GM23338 (cell line): ENCODE measurements around the gene CDK3. TPM values are rescaled to one million over a fixed set of nuclear protein-coding genes. Genes with fewer than 3 reads are reported as not detected.
A peak's percentile ranks its signal among the peaks of the same experiment; 100 is the strongest.

Experiments used
- ATAC-seq: fragments of 200-7000 bp; cut with Tn5 transposase; 3 replicates; pipeline ENCODE4 v1.9.1; 2020
- DNase-seq: peaks from one replicate; pipeline ENCODE4 v3.0.0-alpha.2; 2015; ENCODE audit warnings: low spot score
- H2AFZ ChIP-seq: fragments of 200-600 bp; sonication (generic); 2 replicates; pipeline ENCODE4 v1.8.0; 2016; ENCODE audit warnings: antibody characterized with exemption, mild to moderate bottlenecking, moderate library complexity
- H3F3A ChIP-seq: fragments of 200-600 bp; sonication (generic); replicated peaks from 2 replicates; pipeline ENCODE4 v1.8.0; 2017; ENCODE audit warnings: antibody characterized with exemption, mixed run types, low read depth
- H3K27ac ChIP-seq: fragments of 200-600 bp; sonication (generic); 2 replicates; pipeline ENCODE4 v1.6.1; 2016; ENCODE audit warnings: low read depth
- H3K27me3 ChIP-seq: fragments of 200-600 bp; sonication (generic); 2 replicates; pipeline ENCODE4 v1.8.0; 2016; ENCODE audit warnings: mild to moderate bottlenecking, mixed run types, moderate library complexity; ENCODE audit not compliant: insufficient read depth
- H3K36me3 ChIP-seq: fragments of 200-600 bp; sonication (generic); 2 replicates; pipeline ENCODE4 v1.8.0; 2016; ENCODE audit warnings: mild to moderate bottlenecking; ENCODE audit not compliant: insufficient read depth
- H3K4me1 ChIP-seq: fragments of 200-600 bp; sonication (generic); 2 replicates; pipeline ENCODE4 v1.8.0; 2016; ENCODE audit warnings: mild to moderate bottlenecking, moderate library complexity; ENCODE audit not compliant: insufficient read depth
- H3K4me2 ChIP-seq: fragments of 200-600 bp; sonication (generic); 2 replicates; pipeline ENCODE4 v1.7.1; 2017; ENCODE audit warnings: mixed run types
- H3K4me3 ChIP-seq: fragments of 200-600 bp; sonication (generic); 2 replicates; pipeline ENCODE4 v1.6.1; 2016; ENCODE audit warnings: mixed run types
- H3K79me2 ChIP-seq: fragments of 200-600 bp; sonication (generic); replicated peaks from 2 replicates; pipeline ENCODE4 v1.8.0; 2017; ENCODE audit warnings: mild to moderate bottlenecking; ENCODE audit not compliant: insufficient read depth
- H3K9me2 ChIP-seq: fragments of 200-600 bp; sonication (generic); 2 replicates; pipeline ENCODE4 v1.8.0; 2017; ENCODE audit not compliant: insufficient read depth
- H4K20me1 ChIP-seq: fragments of 200-600 bp; sonication (generic); replicated peaks from 2 replicates; pipeline ENCODE4 v1.8.0; 2017; ENCODE audit warnings: mild to moderate bottlenecking; ENCODE audit not compliant: insufficient read depth
- H3K27ac Mint-ChIP-seq: 2 replicates; pipeline ENCODE4 v1.8.0; 2020; ENCODE audit warnings: inconsistent platforms, mild to moderate bottlenecking, moderate library complexity, mixed read lengths
- H3K27me3 Mint-ChIP-seq: 3 replicates; pipeline ENCODE4 v1.8.0; 2022; ENCODE audit warnings: low read depth, mild to moderate bottlenecking, moderate library complexity, mixed read lengths, inconsistent platforms; ENCODE audit not compliant: insufficient read depth, poor library complexity
- H3K36me3 Mint-ChIP-seq: 3 replicates; pipeline ENCODE4 v1.8.0; 2021; ENCODE audit warnings: low read depth, mild to moderate bottlenecking, inconsistent platforms, moderate library complexity, mixed read lengths
- H3K4me1 Mint-ChIP-seq: 3 replicates; pipeline ENCODE4 v1.8.0; 2020; ENCODE audit warnings: mild to moderate bottlenecking, inconsistent platforms, mixed read lengths
- H3K4me3 Mint-ChIP-seq: 3 replicates; pipeline ENCODE4 v1.8.0; 2021; ENCODE audit warnings: moderate library complexity, mild to moderate bottlenecking, inconsistent platforms, mixed read lengths
- H3K9me3 Mint-ChIP-seq: 3 replicates; pipeline ENCODE4 v1.8.0; 2020; ENCODE audit warnings: moderate library complexity, mild to moderate bottlenecking, inconsistent platforms, mixed read lengths
- ETS1 ChIP-seq: IDR thresholded peaks from 2 replicates; pipeline ENCODE4 v1.6.1; 2016; ENCODE audit warnings: antibody characterized with exemption
- polyA plus RNA-seq: library from polyadenylated mRNA; unstranded; fragments of >200 nt; fragmentation: Nextera tagmentation; extraction: Ambion mirVana; gene quantifications from 2 replicates; pipeline ENCODE4 v1.2.1, GENCODE V29; 2016
- total RNA-seq: library from RNA; depleted of rRNA; stranded (reverse); fragments of >200 nt; shearing (Covaris generic); gene quantifications from 2 replicates; pipeline ENCODE4 v1.2.3, GENCODE V29; 2014
- TF ChIP-seq, protein P1 (sequence below), 2 experiments: fragments of 200-600 bp in 1 of 2; sonication (generic) in 1 of 2; conservative IDR thresholded peaks; 2 replicates each; pipeline versions ENCODE4 v1.5.1 to v1.6.1; 2016 to 2017; ENCODE audit warnings: antibody characterized with exemption in 2 of 2, low read depth in 2 of 2, mild to moderate bottlenecking in 2 of 2, moderate library complexity in 1 of 2

CDK3 gene
- total and polyA plus RNA-seq, 2 experiments from 2014 or later = 7.9 to 10.2 TPM

DNA sequence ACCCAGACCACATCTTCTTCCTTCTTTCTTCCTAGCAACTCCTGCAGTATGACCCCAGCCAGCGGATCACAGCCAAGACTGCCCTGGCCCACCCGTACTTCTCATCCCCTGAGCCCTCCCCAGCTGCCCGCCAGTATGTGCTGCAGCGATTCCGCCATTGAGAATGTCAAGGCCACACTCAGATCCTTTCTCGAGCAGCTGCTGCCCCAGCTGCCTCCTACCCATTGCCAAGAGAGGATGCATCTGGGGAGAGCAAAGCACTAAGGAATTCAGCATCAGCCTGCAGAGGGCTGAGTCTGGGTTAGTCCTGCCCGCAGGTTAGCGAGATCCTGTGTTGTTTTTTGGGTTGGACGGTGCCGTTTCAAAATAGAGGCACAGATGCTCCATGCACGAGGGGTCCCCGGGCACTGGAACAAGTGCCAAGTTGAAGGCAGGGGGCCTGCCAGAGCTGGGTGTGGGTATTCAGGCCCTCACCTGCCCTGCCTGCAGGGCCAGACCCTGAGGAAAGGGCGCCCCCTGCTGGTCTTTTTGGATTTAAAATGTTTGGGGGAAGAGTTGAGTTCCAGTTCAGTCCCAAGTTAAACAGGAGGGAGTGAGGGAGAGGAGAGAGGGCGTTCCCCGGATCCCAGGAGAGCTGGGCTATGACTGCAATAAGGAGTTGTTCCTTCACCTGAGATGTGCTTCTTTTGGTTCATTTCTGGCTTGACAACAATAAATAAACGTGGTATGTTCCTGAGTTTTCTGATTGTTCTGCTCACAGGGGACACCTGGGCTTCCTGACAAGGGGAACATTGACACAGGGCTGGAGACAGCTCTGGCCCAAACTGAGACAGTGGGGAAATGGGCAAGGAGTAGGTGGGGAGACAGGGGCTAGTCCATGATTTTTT, 4.9 kb downstream of the CDK3 start:
- H4K20me1 ChIP-seq = no peaks in the 10 kb centered on the region
- H3K9me3 Mint-ChIP-seq = no peaks in the 10 kb centered on the region; the same call in none of the 3 replicates
- H3K27me3 Mint-ChIP-seq = peaks cover 10% of the 10 kb centered on the region
- H3K27ac ChIP-seq = no peak overlapping the region
- peak; percentile 87 for ATAC-seq
- H3K4me1 ChIP-seq = no peaks in the 10 kb centered on the region
- H3F3A ChIP-seq = 0 out of 2 replicates have a peak, but pooled peaks cover 3% of the 10 kb centered on the region
- H3K4me3 Mint-ChIP-seq = no peak overlapping the region
- H2AFZ ChIP-seq = no peak overlapping the region
- H3K27me3 ChIP-seq = no peaks in the 10 kb centered on the region
- TF ChIP-seq, protein P1, sequence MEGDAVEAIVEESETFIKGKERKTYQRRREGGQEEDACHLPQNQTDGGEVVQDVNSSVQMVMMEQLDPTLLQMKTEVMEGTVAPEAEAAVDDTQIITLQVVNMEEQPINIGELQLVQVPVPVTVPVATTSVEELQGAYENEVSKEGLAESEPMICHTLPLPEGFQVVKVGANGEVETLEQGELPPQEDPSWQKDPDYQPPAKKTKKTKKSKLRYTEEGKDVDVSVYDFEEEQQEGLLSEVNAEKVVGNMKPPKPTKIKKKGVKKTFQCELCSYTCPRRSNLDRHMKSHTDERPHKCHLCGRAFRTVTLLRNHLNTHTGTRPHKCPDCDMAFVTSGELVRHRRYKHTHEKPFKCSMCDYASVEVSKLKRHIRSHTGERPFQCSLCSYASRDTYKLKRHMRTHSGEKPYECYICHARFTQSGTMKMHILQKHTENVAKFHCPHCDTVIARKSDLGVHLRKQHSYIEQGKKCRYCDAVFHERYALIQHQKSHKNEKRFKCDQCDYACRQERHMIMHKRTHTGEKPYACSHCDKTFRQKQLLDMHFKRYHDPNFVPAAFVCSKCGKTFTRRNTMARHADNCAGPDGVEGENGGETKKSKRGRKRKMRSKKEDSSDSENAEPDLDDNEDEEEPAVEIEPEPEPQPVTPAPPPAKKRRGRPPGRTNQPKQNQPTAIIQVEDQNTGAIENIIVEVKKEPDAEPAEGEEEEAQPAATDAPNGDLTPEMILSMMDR (conservative IDR thresholded peaks at IDR 0.05; ENCODE audit: low read depth in 2 of 2) = peak; percentile 87 to 88
- no peak for TF ChIP-seq ETS1
- H3K4me1 Mint-ChIP-seq = peaks cover 2% of the 10 kb centered on the region
- no peaks in the 10 kb centered on the region for H3K36me3 ChIP-seq
- no peak overlapping the region for H3K4me3 ChIP-seq
- H3K79me2 ChIP-seq = no peaks in the 10 kb centered on the region
- peak; percentile 95 for DNase-seq
- H3K27ac Mint-ChIP-seq = peak overlapping the region; percentile 93; the same call in 1 of the 2 replicates
- no peak overlapping the region for H3K4me2 ChIP-seq
- H3K9me2 ChIP-seq = no peaks in the 10 kb centered on the region
- peaks cover 3% of the 10 kb centered on the region for H3K36me3 Mint-ChIP-seq

- Mint-ChIP-seq H3K4me3 (no peak overlapping the region), H3K27ac (no peak overlapping the region), H3K27me3 (peaks cover 10% of the 10 kb centered on the region), H3K9me3 (no peaks in the 10 kb centered on the region; the same call in none of the 3 replicates), H3K4me1 (peaks cover 2% of the 10 kb centered on the region), H3K36me3 (peaks cover 3% of the 10 kb centered on the region)
- H3K9me2 ChIP-seq = no peaks in the 10 kb centered on the region
- ATAC-seq (no peak), DNase-seq (no peak)
- H3K4me2 ChIP-seq = no peak overlapping the region
- H2AFZ ChIP-seq = no peak overlapping the region
- no peak overlapping the region for H3K4me3 ChIP-seq
- TF ChIP-seq, protein P1 (conservative IDR thresholded peaks at IDR 0.05; ENCODE audit: low read depth in 2 of 2) = 0 out of 4 replicates have a peak, but pooled peaks of 1 of the 2 experiments have one; percentile 7
- no peak for TF ChIP-seq ETS1
- no peaks in the 10 kb centered on the region for H3K27me3 ChIP-seq
- no peaks in the 10 kb centered on the region for H3K79me2 ChIP-seq
- H4K20me1 ChIP-seq = no peaks in the 10 kb centered on the region
- no peaks in the 10 kb centered on the region for H3K36me3 ChIP-seq
- H3K4me1 ChIP-seq = no peaks in the 10 kb centered on the region
- no peak overlapping the region for H3K27ac ChIP-seq
- 0 out of 2 replicates have a peak, but pooled peaks cover 3% of the 10 kb centered on the region for H3F3A ChIP-seq
Measured at GRCh38 chr17:76007131-76007849, 6.6 kb downstream of the CDK3 start.
